ENCODE results near the gene UXS1.
A peak's percentile ranks its signal among the peaks of the same experiment; 100 is the strongest.

UXS1 gene

GRCh38 chr2:106192752-106193689, 1.1 kb downstream of the UXS1 start:
- H4K20me1 ChIP-seq (ENCODE audit: insufficient read depth) = no peaks in the 10 kb centered on the region
- H3K4me3 ChIP-seq (IDR thresholded peaks at IDR 0.05; ENCODE audit: insufficient read depth, low read depth, low read length) = no peak overlapping the region
- peaks cover 14% of the 10 kb centered on the region for H3K4me1 ChIP-seq (ENCODE audit: low read depth, poor library complexity, severe bottlenecking)
- no peaks in the 10 kb centered on the region for H3K79me2 ChIP-seq (ENCODE audit: insufficient read depth, low read depth)
- no peaks in the 10 kb centered on the region for H3K36me3 ChIP-seq (ENCODE audit: insufficient read depth)
- peak overlapping the region; percentile 49; the same call in 1 of the 2 replicates for H3K9ac ChIP-seq
- peak overlapping the region; percentile 30; the same call in 1 of the 2 replicates for H3K27ac ChIP-seq
- peak overlapping the region; percentile 54; the same call in 1 of the 2 replicates for H2AFZ ChIP-seq (ENCODE audit: low read depth)
- H3K27me3 ChIP-seq (ENCODE audit: insufficient read depth, low read depth) = no peaks in the 10 kb centered on the region
- H3K4me2 ChIP-seq = peak overlapping the region; percentile 91
- TF ChIP-seq, protein P1, sequence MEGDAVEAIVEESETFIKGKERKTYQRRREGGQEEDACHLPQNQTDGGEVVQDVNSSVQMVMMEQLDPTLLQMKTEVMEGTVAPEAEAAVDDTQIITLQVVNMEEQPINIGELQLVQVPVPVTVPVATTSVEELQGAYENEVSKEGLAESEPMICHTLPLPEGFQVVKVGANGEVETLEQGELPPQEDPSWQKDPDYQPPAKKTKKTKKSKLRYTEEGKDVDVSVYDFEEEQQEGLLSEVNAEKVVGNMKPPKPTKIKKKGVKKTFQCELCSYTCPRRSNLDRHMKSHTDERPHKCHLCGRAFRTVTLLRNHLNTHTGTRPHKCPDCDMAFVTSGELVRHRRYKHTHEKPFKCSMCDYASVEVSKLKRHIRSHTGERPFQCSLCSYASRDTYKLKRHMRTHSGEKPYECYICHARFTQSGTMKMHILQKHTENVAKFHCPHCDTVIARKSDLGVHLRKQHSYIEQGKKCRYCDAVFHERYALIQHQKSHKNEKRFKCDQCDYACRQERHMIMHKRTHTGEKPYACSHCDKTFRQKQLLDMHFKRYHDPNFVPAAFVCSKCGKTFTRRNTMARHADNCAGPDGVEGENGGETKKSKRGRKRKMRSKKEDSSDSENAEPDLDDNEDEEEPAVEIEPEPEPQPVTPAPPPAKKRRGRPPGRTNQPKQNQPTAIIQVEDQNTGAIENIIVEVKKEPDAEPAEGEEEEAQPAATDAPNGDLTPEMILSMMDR (conservative IDR thresholded peaks at IDR 0.05; ENCODE audit: low read depth, low read length) = no peak

DNA sequence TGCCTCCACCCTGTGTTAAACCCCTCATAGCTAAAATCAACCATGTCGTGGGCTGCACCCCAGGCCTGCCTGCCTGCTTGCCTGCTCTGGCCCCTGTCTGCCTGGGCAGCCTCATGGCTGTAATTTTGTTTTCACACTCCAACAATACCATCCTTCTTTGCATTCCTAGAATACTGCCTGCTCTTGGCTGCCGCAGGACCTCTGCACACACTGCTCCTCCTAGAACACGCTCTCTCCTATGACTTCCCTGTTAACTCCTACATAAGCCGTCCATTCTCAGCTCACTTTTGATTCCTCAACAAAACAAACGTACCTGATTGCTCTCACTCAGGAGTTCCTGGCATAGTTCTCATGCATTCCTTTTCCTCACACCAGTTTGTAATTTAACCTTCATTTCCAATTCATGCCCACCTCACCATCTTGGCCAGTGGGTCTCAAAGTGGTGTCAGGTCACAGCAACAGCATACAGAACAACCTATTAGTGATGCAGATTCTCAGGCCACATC, 2.5 kb downstream of the UXS1 start:
- TF ChIP-seq, protein P1 (conservative IDR thresholded peaks at IDR 0.05; ENCODE audit: low read depth, low read length) = no peak
- H3K4me3 ChIP-seq (IDR thresholded peaks at IDR 0.05; ENCODE audit: insufficient read depth, low read depth, low read length) = no peak overlapping the region
- no peaks in the 10 kb centered on the region for H3K36me3 ChIP-seq (ENCODE audit: insufficient read depth)
- H4K20me1 ChIP-seq (ENCODE audit: insufficient read depth) = no peaks in the 10 kb centered on the region
- H3K79me2 ChIP-seq (ENCODE audit: insufficient read depth, low read depth) = no peaks in the 10 kb centered on the region
- no peak overlapping the region for H2AFZ ChIP-seq (ENCODE audit: low read depth)
- no peak overlapping the region for H3K4me2 ChIP-seq
- H3K27me3 ChIP-seq (ENCODE audit: insufficient read depth, low read depth) = no peaks in the 10 kb centered on the region
- no peak overlapping the region for H3K27ac ChIP-seq
- H3K9ac ChIP-seq = no peak overlapping the region
- peaks cover 14% of the 10 kb centered on the region for H3K4me1 ChIP-seq (ENCODE audit: low read depth, poor library complexity, severe bottlenecking)

GRCh38 chr2:106189764-106190468, 4.2 kb downstream of the UXS1 start:
- H3K27ac ChIP-seq = no peak overlapping the region
- no peaks in the 10 kb centered on the region for H3K79me2 ChIP-seq (ENCODE audit: insufficient read depth, low read depth)
- H2AFZ ChIP-seq (ENCODE audit: low read depth) = no peak overlapping the region
- no peaks in the 10 kb centered on the region for H3K36me3 ChIP-seq (ENCODE audit: insufficient read depth)
- H3K9ac ChIP-seq = no peak overlapping the region
- H3K4me1 ChIP-seq (ENCODE audit: low read depth, poor library complexity, severe bottlenecking) = peaks cover 8% of the 10 kb centered on the region
- H3K4me2 ChIP-seq = no peak overlapping the region
- H3K27me3 ChIP-seq (ENCODE audit: insufficient read depth, low read depth) = no peaks in the 10 kb centered on the region
- no peaks in the 10 kb centered on the region for H4K20me1 ChIP-seq (ENCODE audit: insufficient read depth)
- no peak overlapping the region for H3K4me3 ChIP-seq (IDR thresholded peaks at IDR 0.05; ENCODE audit: insufficient read depth, low read depth, low read length)
- TF ChIP-seq, protein P1 (conservative IDR thresholded peaks at IDR 0.05; ENCODE audit: low read depth, low read length) = no peak

DNA sequence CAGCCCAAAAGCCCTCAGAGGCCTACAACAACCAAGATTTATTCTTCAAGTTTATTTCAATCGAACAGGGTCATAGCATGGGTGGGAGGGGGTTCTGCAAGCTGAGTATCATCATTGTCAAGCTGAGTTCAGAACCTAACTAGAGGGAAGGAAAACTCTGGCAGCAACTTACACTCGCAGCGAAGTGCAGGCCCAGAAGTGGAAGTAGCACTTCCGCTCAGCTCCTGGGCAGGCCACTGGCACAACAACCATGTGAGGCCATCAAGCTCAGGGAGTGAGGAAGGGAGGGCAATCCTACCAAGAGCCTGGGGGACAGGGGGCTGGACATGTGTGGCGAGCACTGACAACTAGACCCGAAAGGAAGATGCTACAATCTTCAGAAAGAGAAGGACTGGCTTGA, 4.8 kb downstream of the UXS1 start:
- H4K20me1 ChIP-seq (ENCODE audit: insufficient read depth) = no peaks in the 10 kb centered on the region
- H3K27ac ChIP-seq = no peak overlapping the region

More for the DNA sequence above, 4.8 kb downstream of the UXS1 start:
- Histone ChIP-seq H3K27me3 (ENCODE audit: insufficient read depth, low read depth) (no peaks in the 10 kb centered on the region), H3K4me2 (no peak overlapping the region), H2AFZ (ENCODE audit: low read depth) (no peak overlapping the region), H3K4me1 (ENCODE audit: low read depth, poor library complexity, severe bottlenecking) (peaks cover 7% of the 10 kb centered on the region), H3K9ac (no peak overlapping the region), H3K4me3 (IDR thresholded peaks at IDR 0.05; ENCODE audit: insufficient read depth, low read depth, low read length) (no peak overlapping the region), H3K79me2 (ENCODE audit: insufficient read depth, low read depth) (no peaks in the 10 kb centered on the region), H3K36me3 (ENCODE audit: insufficient read depth) (no peaks in the 10 kb centered on the region)
- TF ChIP-seq, protein P1 (conservative IDR thresholded peaks at IDR 0.05; ENCODE audit: low read depth, low read length) = no peak

Measured in KMS-11 (cell line).